ENCODE results near the gene FUT1. TPM values are rescaled to one million over a fixed set of nuclear protein-coding genes. Genes with fewer than 3 reads are reported as not detected.

FUT1 gene
- total RNA-seq, 2 donors from 2014 or later = 3.1 to 3.3 TPM

- peaks cover 0 to 26% of the 10 kb centered on the region in 2 donors for H3K4me1 ChIP-seq
- H3K27ac ChIP-seq = peak overlapping the region; percentile 33 to 64
- H3K27me3 ChIP-seq = no peaks in the 10 kb centered on the region
- H3K9me3 ChIP-seq = no peaks in the 10 kb centered on the region
- no peaks in the 10 kb centered on the region for H3K36me3 ChIP-seq
- TF ChIP-seq, protein P1, sequence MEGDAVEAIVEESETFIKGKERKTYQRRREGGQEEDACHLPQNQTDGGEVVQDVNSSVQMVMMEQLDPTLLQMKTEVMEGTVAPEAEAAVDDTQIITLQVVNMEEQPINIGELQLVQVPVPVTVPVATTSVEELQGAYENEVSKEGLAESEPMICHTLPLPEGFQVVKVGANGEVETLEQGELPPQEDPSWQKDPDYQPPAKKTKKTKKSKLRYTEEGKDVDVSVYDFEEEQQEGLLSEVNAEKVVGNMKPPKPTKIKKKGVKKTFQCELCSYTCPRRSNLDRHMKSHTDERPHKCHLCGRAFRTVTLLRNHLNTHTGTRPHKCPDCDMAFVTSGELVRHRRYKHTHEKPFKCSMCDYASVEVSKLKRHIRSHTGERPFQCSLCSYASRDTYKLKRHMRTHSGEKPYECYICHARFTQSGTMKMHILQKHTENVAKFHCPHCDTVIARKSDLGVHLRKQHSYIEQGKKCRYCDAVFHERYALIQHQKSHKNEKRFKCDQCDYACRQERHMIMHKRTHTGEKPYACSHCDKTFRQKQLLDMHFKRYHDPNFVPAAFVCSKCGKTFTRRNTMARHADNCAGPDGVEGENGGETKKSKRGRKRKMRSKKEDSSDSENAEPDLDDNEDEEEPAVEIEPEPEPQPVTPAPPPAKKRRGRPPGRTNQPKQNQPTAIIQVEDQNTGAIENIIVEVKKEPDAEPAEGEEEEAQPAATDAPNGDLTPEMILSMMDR (IDR thresholded peaks at IDR 0.05) = no peak
- DNase-seq (ENCODE audit: low spot score) = no peak
- H3K4me3 ChIP-seq = peak overlapping the region; percentile 35 to 48
Measured at GRCh38 chr19:48751845-48752495, 471 bp downstream of the FUT1 start.

GRCh38 chr19:48750771-48751504 is 1.5 kb downstream of the FUT1 start:
- peak overlapping the region in 1 of 2 donors; percentile 48 for H3K4me3 ChIP-seq

DNA sequence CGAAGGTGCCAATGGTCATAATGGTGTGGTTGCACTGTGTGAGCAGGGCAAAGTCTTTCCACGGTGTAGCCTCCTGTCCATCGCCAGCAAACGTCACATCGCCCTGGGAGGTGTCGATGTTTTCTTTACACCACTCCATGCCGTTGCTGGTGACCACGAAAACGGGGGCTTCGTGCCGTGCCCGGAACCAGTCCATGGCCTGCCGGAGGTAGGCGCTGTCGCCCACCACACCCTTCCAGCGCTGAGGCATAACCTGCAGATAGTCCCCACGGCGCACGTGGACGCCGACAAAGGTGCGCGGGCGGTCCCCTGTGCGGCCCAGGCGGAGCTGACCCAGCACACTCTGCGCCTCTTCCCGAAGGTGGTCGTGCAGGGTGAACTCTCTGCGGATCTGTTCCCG is 2.1 kb downstream of the FUT1 start:
- H3K27ac ChIP-seq = no peak overlapping the region

More at GRCh38 chr19:48750771-48751504, 1.5 kb downstream of the FUT1 start:
- no peaks in the 10 kb centered on the region for H3K27me3 ChIP-seq
- H3K36me3 ChIP-seq = no peaks in the 10 kb centered on the region
- TF ChIP-seq, protein P1 (IDR thresholded peaks at IDR 0.05) = no peak
- H3K9me3 ChIP-seq = no peaks in the 10 kb centered on the region
- H3K27ac ChIP-seq = no peak overlapping the region
- DNase-seq (ENCODE audit: low spot score) = no peak
- peaks cover 0 to 32% of the 10 kb centered on the region in 2 donors for H3K4me1 ChIP-seq

GRCh38 chr19:48749571-48750198 is 2.8 kb downstream of the FUT1 start:
- H3K9me3 ChIP-seq = no peaks in the 10 kb centered on the region
- no peaks in the 10 kb centered on the region for H3K27me3 ChIP-seq
- no peak overlapping the region for H3K4me3 ChIP-seq
- no peak for DNase-seq (ENCODE audit: low spot score)
- no peak overlapping the region for H3K27ac ChIP-seq
- no peaks in the 10 kb centered on the region for H3K36me3 ChIP-seq
- TF ChIP-seq, protein P1 (IDR thresholded peaks at IDR 0.05) = no peak
- H3K4me1 ChIP-seq = peaks cover 0 to 32% of the 10 kb centered on the region in 2 donors

More for the DNA sequence above, 2.1 kb downstream of the FUT1 start:
- Histone ChIP-seq H3K4me1 (peaks cover 0 to 32% of the 10 kb centered on the region in 2 donors), H3K9me3 (no peaks in the 10 kb centered on the region), H3K4me3 (no peak overlapping the region), H3K27me3 (no peaks in the 10 kb centered on the region), H3K36me3 (no peaks in the 10 kb centered on the region)
- DNase-seq (ENCODE audit: low spot score) = no peak
- TF ChIP-seq, protein P1 (IDR thresholded peaks at IDR 0.05) = no peak

DNA sequence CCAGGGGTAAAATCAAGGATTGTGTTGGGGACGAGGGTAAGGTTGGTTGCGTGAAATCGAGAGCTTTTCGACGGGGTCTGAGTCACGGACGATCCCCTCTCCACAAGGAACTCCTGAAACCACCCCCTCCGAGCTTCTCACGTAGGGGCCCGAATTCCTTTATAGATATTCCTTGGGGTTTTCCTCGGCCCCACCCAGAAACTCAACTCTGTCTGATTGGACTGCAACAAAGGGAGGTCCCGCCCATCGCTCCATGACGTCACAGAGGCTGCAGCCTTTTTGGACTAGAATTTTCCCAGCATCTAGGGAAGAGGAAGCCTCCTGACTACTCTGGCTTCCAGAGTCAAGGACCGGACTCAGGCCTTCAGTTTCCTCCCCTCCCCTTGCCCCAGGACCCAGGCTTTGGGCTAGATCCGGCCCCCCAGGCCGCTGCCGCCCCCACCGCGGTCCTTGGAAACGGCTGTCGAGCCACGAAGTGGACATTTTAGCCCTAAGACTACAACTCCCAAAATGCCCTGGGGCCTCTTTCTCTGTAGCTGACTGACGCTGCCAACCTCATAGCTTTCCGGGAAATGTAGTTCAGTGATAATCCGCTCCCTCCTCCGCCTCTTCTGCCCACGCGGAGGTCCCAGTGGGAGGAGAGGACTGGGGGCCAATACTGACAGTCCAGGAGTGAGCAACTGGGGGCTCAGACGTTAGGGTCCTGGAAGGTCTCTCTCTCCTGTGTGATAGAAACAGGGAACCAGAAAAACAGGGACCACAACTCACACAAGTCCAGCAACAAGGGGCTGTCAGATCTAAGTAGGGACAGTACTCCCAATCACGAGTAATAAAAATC is 5.5 kb downstream of the FUT1 start, which contains the start of gene IZUMO1:
TSS of gene IZUMO1 (minus strand) at position 172 of the 838 bp plus-strand sequence. CDS start 1,050 bp downstream, outside the sequence.
- H3K27me3 ChIP-seq = no peaks in the 10 kb centered on the region
- no peaks in the 10 kb centered on the region for H3K36me3 ChIP-seq
- no peaks in the 10 kb centered on the region for H3K9me3 ChIP-seq
- peak within 1 kb of the TSS; percentile 30 to 45 for H3K4me3 ChIP-seq
- H3K27ac ChIP-seq = peak within 1 kb of the TSS; percentile 80 to 84
- TF ChIP-seq, protein P1 (IDR thresholded peaks at IDR 0.05) = no peak
- peak; percentile 87 for DNase-seq (ENCODE audit: low spot score)
- H3K4me1 ChIP-seq = peaks cover 0 to 19% of the 10 kb centered on the region in 2 donors
